Fibroblast of lung (primary cell): ENCODE data around the gene ENO4. TPM values are rescaled to one million over a fixed set of nuclear protein-coding genes. Genes with fewer than 3 reads are reported as not detected.
A peak's percentile ranks its signal among the peaks of the same experiment; 100 is the strongest.

Source experiments
- DNase-seq, 2 donors: peaks; one replicate each; pipeline versions ENCODE4 v3.0.0 to v3.0.0-alpha.2; 2010; ENCODE audit warnings: low read depth in 2 of 2
- H2AFZ ChIP-seq: 2 replicates; pipeline ENCODE4 v1.5.1; 2012; ENCODE audit warnings: low read length, control low read depth, inconsistent platforms
- H3K27ac ChIP-seq: 2 replicates; pipeline ENCODE4 v1.5.1; 2011; ENCODE audit warnings: low read length, control low read depth; ENCODE audit not compliant: insufficient read depth
- H3K27me3 ChIP-seq: 2 replicates; pipeline ENCODE4 v1.5.1; 2011; ENCODE audit warnings: mild to moderate bottlenecking, low read length; ENCODE audit not compliant: control insufficient read depth, insufficient read depth
- H3K36me3 ChIP-seq: 2 replicates; pipeline ENCODE4 v1.5.1; 2011; ENCODE audit warnings: low read length; ENCODE audit not compliant: control insufficient read depth, insufficient read depth
- H3K4me1 ChIP-seq: 2 replicates; pipeline ENCODE4 v1.5.1; 2011; ENCODE audit warnings: low read length; ENCODE audit not compliant: control insufficient read depth, insufficient read depth; ENCODE audit errors: extremely low read depth
- H3K4me2 ChIP-seq: 2 replicates; pipeline ENCODE4 v1.5.1; 2011; ENCODE audit warnings: low read length, control low read depth; ENCODE audit not compliant: insufficient read depth; ENCODE audit errors: extremely low read depth
- H3K4me3 ChIP-seq, 4 experiments: fragments of 200-600 bp in 1 of 4; sonication (generic) in 1 of 4; replicated peaks in 1 of 4; 2 replicates each; pipeline ENCODE4 v1.5.1; 2011 to 2016; ENCODE audit warnings: low read length in 4 of 4, low read depth in 3 of 4, mild to moderate bottlenecking in 3 of 4, control low read depth in 2 of 4, inconsistent platforms in 1 of 4, mixed read lengths in 1 of 4; ENCODE audit not compliant: insufficient read depth in 1 of 4; ENCODE audit errors: control extremely low read depth in 1 of 4
- H3K79me2 ChIP-seq: 2 replicates; pipeline ENCODE4 v1.5.1; 2012; ENCODE audit warnings: mild to moderate bottlenecking, low read length, inconsistent platforms; ENCODE audit not compliant: control insufficient read depth, insufficient read depth
- H3K9ac ChIP-seq: 2 replicates; pipeline ENCODE4 v1.5.1; 2011; ENCODE audit warnings: mild to moderate bottlenecking, low read length, control low read depth; ENCODE audit not compliant: insufficient read depth
- H3K9me3 ChIP-seq: 2 replicates; pipeline ENCODE4 v1.5.1; 2012; ENCODE audit warnings: low read depth, low read length; ENCODE audit not compliant: control insufficient read depth, insufficient read depth
- H4K20me1 ChIP-seq: 2 replicates; pipeline ENCODE4 v1.5.1; 2011; ENCODE audit warnings: low read length; ENCODE audit not compliant: control insufficient read depth, insufficient read depth; ENCODE audit errors: extremely low read depth
- CTCF ChIP-seq, 2 donors: IDR thresholded peaks in 1 of 2; conservative IDR thresholded peaks in 1 of 2; 1 replicate in 1 of 2; 2 replicates in 1 of 2; pipeline ENCODE4 v1.5.1; 2011 to 2012; ENCODE audit warnings: low read length in 2 of 2, control low read depth in 1 of 2, inconsistent platforms in 1 of 2, low read depth in 1 of 2, mild to moderate bottlenecking in 1 of 2
- EZH2 ChIP-seq: IDR thresholded peaks from 2 replicates; pipeline ENCODE4 v1.5.1; 2012; ENCODE audit warnings: low read length, control low read depth, mild to moderate bottlenecking; ENCODE audit errors: missing control alignments
- polyA plus RNA-seq, 2 donors: library from polyadenylated mRNA; depleted of rRNA in 1 of 2; stranded (reverse) in 1 of 2; unstranded in 1 of 2; fragments of >200 nt; gene quantifications; 2 replicates each; pipeline ENCODE4 v1.2.1, GENCODE V29; 2011 to 2012; ENCODE audit warnings: missing spikeins in 1 of 2
- total RNA-seq: library from RNA; depleted of rRNA; stranded (reverse); fragments of >200 nt; gene quantifications from 2 replicates; pipeline ENCODE4 v1.2.1, GENCODE V29; 2014

The ENO4 gene
- total and polyA plus RNA-seq, 2 donors (not counting 1 experiment from before 2014, with no cell fraction given), result 0.05 to 0.66 TPM

GRCh38 chr10:116836083-116836482 lies 13.2 kb upstream of the ENO4 start:
- no peak overlapping the region for H3K27ac ChIP-seq
- H3K79me2 ChIP-seq, result no peaks in the 10 kb centered on the region
- no peaks in the 10 kb centered on the region for H3K9me3 ChIP-seq
- no peak overlapping the region for H2AFZ ChIP-seq
- H4K20me1 ChIP-seq, result no peaks in the 10 kb centered on the region
- TF ChIP-seq CTCF (conservative IDR thresholded peaks at IDR 0.05 in 1 of 2, IDR thresholded peaks at IDR 0.05 in 1 of 2; ENCODE audit: low read depth in 1 of 2, low read length in 2 of 2), result no peak
- no peak for DNase-seq
- no peak overlapping the region for H3K9ac ChIP-seq
- H3K27me3 ChIP-seq, result no peaks in the 10 kb centered on the region
- H3K36me3 ChIP-seq, result no peaks in the 10 kb centered on the region
- no peak overlapping the region for H3K4me3 ChIP-seq
- no peak overlapping the region for H3K4me2 ChIP-seq
- H3K4me1 ChIP-seq, result no peaks in the 10 kb centered on the region

- Histone ChIP-seq H3K27ac (no peak overlapping the region), H3K4me3 (no peak overlapping the region), H3K4me1 (no peaks in the 10 kb centered on the region), H3K36me3 (no peaks in the 10 kb centered on the region), H3K9ac (no peak overlapping the region), H4K20me1 (no peaks in the 10 kb centered on the region), H2AFZ (no peak overlapping the region), H3K79me2 (no peaks in the 10 kb centered on the region), H3K27me3 (no peaks in the 10 kb centered on the region), H3K9me3 (no peaks in the 10 kb centered on the region), H3K4me2 (no peak overlapping the region)
- DNase-seq, result peak in 1 of 2 donors; percentile 45
- peak in 1 of 2 donors; percentile 51 for TF ChIP-seq CTCF (conservative IDR thresholded peaks at IDR 0.05 in 1 of 2, IDR thresholded peaks at IDR 0.05 in 1 of 2; ENCODE audit: low read depth in 1 of 2, low read length in 2 of 2)
- no peak for TF ChIP-seq EZH2
Observed at GRCh38 chr10:116836902-116837523, 12.3 kb upstream of the ENO4 start.

- H2AFZ ChIP-seq, result no peak overlapping the region
- no peak for DNase-seq
- no peak for TF ChIP-seq CTCF (conservative IDR thresholded peaks at IDR 0.05 in 1 of 2, IDR thresholded peaks at IDR 0.05 in 1 of 2; ENCODE audit: low read depth in 1 of 2, low read length in 2 of 2)
- no peak for TF ChIP-seq EZH2
- no peaks in the 10 kb centered on the region for H3K27me3 ChIP-seq
- H3K27ac ChIP-seq, result no peak overlapping the region
- no peaks in the 10 kb centered on the region for H3K36me3 ChIP-seq
- no peak overlapping the region for H3K4me3 ChIP-seq
- H3K4me1 ChIP-seq, result no peaks in the 10 kb centered on the region
- H3K9ac ChIP-seq, result no peak overlapping the region
- H3K4me2 ChIP-seq, result no peak overlapping the region
- H3K9me3 ChIP-seq, result no peaks in the 10 kb centered on the region
- no peaks in the 10 kb centered on the region for H3K79me2 ChIP-seq
- H4K20me1 ChIP-seq, result no peaks in the 10 kb centered on the region
Observed at GRCh38 chr10:116838143-116838725, 11.1 kb upstream of the ENO4 start.
